GM19395 (cell line): ENCODE data around the gene TPK1.
"Not testable (repeated sequence)": the region's sequence is repeated elsewhere in the genome, so short reads cannot be mapped to it uniquely, and the experiment has no call there.

Source experiments
- ATAC-seq: cut with Tn5 transposase; IDR thresholded peaks from one replicate; pipeline ENCODE4 v1.9.1; 2021; ENCODE audit warnings: mild to moderate bottlenecking, moderate library complexity; ENCODE audit not compliant: unreplicated experiment

The TPK1 gene

DNA sequence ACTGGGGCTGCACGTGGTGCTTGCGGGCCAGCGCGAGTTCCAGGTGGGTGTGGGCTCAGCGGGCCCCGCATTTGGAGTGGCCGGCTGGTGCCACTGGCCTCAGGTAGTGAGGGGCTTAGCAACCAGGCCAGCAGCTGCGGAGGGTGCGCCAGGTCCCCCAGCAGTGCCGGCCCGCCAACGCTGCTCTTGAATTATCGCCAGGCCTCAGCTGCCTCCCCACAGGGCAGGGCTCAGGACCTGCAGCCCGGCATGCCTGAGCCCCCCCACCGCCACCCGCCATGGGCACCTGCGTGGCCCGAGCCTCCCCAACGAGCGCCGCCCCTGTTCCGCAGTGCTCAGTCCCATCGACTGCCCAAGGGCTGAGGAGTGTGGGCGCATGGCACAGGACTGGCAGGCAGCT is 185.4 kb downstream of the TPK1 start:
- no peak for ATAC-seq

DNA sequence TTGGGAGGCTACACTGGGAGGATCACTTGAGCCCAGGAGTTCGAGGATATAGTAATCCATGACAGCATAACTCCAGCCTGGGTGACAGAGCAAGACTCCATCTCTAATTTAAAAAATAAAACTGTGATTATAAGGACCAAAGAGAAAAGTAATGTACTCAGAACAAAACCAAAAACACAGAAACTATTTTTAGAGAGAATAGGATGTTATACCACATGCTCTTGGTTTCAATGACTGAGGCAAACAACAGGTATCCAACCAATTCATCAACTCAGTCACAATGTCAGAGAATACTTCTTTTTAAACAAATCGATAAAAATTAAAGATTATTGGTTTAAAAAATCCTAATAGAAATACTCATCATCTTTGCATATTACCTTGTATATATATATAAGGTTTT is 186.7 kb downstream of the TPK1 start:
- ATAC-seq: peak; percentile 68

DNA sequence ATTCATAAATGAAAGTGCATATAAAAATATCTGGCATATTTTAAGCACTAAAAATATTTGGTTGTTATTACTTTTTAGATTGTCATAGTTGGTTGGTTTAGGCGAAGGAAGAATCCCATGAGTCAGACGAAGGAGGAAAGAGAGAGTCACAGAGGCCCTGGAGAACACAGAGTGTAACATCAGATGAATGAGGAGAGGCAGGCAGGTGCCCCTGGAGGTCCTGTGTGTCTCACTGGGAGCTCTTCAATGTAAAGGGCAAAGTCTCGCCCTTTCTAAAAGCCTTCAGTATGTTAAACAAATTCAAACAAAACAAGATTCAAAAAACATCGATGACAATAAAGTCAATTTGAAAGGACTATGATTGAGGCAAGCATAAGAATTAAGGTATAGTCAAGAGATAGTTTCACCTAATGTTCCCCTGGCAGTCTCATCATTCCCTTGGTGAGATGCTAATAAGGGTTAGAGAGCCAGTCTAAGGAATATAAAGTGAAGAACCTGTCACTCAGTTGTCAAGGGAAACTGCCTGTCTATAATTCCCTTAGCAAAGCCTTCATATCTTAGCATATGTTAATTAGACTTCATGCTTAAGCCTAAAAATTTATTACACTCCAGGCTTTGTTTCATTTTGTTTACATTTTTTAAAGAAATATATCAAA is 194.3 kb downstream of the TPK1 start:
- no peak for ATAC-seq

DNA sequence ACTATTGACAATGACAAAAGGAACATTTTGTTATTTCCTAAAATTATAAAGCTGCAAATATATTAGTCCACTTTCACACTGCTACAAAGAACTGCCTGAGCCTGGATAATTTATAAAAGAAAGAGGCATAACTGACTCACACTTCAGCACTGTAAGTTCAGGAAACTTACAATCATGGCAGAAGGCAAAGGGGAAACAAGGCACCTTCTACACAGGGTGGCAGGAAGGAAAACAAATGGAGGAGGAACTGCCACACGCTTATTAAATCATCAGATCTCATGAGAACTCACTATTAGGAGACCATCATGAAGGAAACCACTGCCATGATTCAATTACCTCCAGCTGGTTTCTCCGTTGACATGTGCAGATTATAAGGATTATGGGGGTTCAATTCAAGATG is 203.1 kb downstream of the TPK1 start:
- no peak for ATAC-seq

DNA sequence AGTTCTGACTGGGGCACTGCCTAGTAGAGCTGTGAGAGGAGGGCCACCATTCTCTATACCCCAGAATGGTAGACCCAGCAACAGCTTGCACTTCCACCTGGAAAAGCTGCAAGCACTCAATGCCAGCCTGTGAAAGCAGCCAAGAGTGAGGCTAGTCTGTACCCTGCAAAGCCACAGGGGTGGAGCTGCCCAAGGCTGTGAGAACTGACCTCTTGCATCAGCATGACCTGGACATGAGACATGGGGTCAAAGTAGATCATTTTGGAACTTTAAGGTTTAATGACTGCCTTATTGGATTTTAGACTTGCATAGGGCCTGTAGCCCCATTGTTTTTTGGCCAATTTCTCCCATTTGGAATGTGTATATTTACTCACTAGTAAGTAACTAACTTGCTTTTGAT is 206.3 kb downstream of the TPK1 start:
- no peak for ATAC-seq

DNA sequence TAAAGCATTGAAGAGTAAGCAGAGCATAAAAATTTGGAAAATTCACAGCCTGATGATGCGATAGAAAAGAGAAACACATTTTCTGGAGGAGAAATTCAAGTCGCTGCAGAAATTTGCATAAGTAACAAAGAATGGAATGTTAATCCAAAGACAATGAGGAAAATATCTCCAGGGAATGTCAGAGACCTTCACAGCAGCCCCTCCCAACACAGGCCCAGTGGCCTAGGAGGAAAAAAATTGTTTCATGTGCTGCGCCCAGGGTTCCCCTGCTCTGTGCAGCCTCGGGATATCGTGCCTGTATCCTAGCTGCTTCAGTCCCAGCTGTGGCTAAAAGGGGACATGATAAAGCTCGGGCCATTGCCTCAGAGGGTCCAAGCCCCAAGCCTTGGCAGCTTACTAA is 206.8 kb downstream of the TPK1 start:
- no peak for ATAC-seq

DNA sequence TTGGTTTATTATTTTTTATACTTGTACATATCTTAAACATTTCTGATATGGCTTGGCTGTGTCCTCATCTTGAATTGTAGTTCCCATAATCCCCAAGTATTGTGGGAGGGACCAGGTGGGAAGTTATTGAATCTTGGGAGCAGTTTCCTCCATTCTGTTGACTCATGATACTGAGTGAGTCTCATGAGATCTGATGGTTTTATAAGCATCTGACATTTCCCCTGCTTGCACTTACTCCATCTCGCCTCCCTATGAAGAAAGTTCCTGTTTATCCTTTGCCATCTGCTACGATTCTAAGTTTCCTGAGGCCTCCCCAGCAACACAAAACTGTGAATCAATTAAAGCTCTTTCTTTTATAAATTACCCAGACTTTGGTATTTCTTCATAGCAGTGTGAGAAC is 207.7 kb downstream of the TPK1 start:
- no peak for ATAC-seq

DNA sequence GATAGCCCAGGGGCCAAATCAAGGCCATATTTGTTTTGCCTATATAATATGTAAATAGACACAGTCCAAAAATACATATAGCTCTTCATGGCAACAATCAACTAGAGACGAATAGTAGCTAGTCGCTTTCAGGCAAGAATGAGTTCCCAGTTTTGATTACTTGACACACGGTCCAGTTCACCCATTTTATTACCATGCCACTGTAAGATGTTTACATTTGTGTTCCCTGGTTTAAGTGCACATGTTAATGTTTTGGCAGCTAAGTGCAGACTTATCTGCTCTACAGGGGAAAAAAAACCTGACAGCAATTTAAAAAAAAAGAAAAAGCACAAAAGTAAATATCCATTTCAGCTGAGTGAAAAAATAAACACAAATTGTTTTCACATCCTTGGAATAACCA is 213.1 kb downstream of the TPK1 start:
- ATAC-seq: no peak

DNA sequence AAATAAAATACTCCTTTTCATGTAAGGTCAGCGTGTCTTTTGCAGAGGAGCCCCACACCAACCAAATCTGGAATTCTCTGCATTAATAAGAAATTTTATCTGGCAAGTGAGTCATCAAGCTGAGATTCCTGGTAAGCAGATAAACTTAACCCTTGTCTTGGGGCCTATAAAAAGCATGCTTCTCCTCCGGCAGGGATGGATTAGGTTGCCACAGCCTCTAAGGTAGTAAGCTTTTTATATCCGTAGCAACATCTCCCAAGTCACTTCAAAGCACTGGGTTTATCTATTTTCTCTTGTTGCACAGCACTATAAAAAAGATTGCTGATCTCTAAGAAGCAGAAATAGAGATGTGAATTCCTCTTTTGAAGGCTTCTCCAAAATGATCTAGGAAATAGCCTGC is 229.6 kb downstream of the TPK1 start:
- no peak for ATAC-seq

DNA sequence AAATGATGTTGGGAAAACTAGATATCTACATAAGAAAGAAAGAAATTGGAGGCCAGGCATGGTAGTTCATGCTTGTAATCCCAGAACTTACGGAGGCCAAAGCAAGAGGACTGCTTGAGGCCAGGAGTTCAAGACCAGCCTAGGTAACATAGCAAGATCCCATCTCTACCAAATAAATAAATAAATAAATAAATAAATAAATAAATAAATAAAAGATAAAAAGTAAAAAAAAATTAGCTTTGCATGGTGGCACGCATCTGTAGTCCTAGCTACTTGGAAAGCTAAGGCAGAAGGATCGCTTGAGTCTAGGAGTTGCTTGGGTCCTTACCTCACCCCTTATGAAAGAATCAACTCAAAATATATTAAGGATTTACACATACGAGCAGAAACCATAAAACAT is 238.9 kb downstream of the TPK1 start:
- ATAC-seq: no peak

DNA sequence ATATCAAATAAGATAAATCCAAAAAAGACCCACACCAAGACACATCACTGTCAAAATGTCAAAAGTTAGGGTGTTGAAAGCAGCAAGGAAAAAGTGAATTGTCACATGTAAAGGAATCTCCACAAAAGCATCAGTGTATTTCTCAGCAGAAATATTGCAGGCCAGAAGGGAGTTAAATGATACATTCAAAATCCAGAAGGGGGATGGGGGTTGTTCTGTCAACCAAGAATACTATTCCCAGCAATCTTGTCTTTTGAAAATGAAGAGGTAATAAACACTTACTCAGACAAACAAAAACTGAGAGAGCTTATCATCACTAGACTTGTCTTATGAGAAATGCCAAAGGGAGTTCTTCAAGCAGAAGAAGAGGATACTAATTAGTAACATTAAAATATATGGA is 241.3 kb downstream of the TPK1 start:
- ATAC-seq: no peak

DNA sequence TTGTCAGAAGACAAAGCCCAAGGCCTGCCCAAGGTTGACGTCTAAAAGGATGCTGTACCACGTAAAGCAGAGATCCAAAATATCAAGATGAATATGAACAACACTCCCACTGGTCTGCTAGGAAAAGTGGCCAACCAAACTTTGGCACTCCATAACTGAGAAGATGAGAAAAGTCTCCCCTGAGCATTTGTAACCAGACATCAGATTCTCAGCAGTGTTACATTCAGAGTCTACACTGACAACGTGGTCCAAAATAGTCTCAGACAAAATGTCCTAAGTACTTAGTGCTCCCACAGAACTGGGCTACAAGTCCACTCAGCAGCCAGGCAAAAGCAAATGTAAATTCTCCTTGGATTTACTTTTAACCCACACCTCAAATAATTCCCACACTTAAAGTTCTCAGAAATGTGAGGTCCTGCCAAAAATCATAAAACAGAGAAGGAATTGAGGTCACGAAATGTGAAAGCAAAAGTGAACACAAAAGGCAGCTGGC is 247.2 kb downstream of the TPK1 start:
- ATAC-seq: no peak

DNA sequence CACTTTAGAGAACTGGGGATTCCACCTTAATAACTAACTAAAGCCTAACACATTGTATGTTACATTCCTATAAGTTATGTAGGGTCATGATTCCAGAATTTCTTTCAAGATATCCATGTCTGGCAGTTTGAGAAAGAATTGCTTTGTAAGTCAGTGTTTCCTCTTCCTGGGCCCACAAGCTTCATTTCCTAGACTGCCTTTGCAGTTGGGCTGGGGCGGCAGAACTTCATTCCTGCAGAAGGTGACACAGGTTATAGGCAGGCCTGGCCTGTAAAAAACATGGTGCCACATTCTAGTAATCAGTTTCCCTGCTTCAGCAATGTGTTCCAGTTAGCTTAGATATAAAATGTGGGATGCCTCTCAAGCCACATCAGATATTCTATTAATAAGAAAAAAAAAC is 248.2 kb downstream of the TPK1 start:
- no peak for ATAC-seq

DNA sequence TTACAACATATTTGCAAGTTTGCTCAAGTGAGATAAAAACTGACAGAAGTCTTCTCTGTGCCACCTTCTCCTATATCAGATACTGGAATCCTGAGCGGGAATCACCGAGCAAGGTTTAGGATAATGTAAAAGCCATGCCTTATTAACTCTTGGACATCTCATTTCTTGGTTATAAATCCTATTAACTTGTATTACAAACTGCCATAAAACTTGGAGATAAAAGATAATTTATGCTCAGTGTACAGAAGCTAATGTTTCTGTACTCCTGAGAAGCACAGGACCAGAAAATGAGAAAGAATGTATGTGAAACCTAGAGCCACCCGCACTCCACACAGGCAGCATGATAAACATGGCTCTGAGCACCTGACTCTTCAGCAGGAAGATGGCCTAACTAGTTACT is 251.1 kb downstream of the TPK1 start:
- ATAC-seq: no peak

DNA sequence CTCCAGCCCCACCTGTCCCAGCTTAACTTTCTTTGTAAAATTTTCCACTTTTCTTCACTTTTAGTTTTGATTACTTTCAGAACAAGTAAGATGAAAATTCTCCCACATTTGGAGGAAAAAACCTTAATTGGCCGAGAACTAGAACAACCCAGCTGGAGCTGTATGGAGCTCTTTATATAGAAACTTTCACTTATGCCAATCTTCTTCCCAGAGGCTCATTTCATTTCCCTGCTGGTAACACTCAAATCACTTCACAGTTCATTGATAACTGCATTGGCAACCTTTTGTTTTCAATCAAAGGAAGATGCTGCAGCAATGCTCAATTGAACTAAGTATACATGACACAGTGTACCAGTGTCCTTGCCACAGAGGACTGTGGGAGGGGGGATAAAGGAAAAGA is 256.2 kb downstream of the TPK1 start:
- no peak for ATAC-seq

DNA sequence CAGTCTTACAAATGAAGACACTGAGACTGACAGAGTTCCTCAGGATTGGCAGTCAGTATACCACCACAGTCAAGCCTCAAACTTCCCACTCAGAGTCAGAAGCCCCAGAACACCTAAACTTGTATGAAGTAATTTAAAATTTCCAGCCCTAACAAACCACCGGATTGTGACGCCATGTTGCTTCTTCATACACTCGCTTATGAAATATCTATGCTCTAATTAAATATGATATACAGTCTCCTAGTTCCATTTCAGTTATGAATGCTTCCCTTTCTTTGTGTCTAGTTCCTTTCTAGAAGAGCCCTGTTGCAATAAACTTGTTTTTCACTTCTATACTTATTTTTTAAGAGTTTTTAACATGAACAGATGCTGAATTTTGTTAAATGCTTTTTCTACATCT is 260.4 kb downstream of the TPK1 start:
- ATAC-seq: no peak

DNA sequence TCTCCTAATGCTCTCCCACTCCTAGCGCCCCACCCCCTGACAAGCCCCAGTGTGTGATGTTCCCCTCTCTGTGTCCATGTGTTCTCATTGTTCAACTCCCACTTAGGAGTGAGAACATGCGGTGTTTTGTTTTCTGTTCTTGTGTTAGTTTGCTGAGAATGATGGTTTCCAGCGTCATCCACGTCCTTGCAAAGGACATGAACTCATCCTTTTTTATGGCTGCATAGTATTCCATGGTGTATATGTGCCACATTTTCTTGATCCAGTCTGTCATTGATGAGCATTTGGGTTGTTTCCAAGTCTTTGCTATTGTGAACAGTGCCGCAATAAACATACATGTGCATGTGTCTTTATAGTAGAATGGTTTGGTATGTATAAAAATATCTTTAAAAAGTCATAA is 261.1 kb downstream of the TPK1 start:
- not testable (repeated sequence) for ATAC-seq

DNA sequence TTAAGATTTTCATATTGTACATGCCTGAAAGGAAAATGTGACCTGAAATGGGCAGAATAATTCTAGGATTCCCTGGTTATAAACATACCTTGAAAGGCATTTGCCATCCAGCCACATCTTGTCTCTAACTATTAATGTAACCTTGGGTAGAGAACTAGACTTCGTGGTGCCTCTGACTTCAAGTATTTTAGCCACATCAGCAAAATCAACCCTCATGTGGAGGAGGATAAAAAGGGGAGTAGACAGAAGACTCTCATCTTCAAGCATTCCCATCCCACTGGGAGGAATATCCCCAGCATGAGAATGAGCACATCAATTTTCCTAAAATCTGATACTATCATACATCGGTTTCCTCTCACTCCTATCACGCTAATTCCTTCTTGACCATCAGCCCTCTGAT is 267.6 kb downstream of the TPK1 start:
- ATAC-seq: no peak

DNA sequence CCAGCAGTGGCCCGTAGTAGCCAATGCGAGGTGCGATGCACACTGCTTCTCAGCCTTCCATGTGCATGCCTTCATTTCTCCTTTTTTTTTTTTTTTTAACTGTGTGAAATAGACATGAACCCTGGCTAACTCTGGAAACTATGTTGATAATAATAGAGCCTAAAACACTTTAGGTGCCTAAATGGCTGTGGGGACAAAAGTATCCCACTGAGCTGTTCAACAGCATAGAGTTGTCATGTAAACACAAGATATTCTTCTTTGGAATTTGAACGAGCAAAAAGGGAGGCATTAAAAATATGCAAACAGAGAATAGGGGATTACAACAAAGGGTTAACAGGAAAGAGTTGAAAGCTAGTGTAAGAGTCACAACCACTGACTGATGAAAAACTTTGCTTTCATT is 270.3 kb downstream of the TPK1 start:
- no peak for ATAC-seq

DNA sequence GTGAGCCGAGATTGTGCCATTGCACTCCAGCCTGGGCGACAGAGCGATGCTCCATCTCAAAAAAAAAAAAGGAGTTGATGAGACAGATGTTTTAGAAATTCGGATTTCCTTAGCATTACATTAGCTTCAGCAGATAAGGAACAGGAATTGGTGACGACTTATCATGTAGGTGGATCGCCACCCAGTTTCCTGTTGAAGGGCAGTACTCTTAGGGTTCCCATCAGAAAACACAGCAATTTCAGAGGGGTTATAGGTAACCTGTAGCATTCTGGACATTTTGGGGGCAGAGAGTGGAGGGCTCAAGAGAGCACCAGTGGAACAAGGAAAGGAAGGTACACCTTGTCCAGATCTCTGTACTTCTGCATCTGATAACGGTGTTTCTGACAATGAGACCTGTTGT is 286.0 kb downstream of the TPK1 start:
- no peak for ATAC-seq

DNA sequence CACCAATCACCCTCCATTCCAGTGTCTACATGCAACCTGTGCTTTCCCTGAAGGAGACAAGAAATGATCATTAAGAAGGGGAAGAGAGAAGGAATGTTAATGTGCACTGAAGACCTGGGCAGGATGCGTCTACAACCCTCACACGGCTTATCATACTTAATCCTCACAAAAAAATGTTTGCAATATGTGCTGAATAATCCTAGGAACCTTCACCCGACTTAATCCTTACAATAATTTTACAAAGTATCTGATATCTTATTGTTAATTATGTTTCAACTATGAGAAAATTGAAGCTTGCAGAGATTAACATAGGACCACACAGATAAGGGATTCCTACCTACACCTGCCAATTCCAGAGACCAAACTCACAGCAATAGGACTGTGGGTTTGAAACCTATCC is 287.3 kb downstream of the TPK1 start:
- no peak for ATAC-seq

DNA sequence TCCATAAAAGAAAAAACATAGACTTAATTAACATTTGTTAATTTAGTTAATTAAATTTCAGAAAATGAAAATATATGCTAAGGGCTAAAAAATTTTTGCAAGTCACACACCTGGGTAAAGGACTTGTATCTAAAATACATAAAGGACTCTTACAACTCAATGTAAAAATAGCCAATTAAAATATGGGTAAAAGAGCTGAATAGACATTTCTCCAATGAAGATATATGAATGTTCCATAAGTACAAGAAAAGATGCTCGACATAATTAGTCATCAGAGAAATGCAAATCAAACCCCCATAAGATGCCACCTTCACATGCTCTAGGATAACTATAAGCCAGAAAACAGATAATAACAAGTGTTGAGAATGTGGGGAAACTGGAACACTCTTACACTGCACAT is 288.0 kb downstream of the TPK1 start:
- ATAC-seq: no peak

DNA sequence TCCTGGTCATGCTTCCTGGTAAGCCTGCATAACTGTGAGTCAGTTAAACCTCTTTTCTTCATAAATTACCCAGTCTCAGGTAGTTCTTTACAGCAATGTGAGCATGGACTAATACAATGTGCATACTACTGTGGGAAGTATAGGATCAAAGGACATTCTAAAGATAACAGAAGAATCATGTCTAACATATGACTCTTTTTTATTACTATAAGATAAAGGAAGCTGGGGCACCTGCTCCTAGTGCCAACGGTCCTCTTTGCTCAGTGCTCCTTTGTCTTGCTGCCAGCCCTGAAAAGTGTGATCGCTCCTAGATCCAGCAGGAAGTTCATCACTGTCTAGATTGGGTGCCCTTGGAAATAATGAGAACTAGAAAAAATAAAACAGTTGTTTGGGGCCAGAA is 289.1 kb downstream of the TPK1 start:
- ATAC-seq: no peak
